ENCODE measurements around the gene LMOD1. TPM values are rescaled to one million over a fixed set of nuclear protein-coding genes. Genes with fewer than 3 reads are reported as not detected.

The LMOD1 gene
- total and polyA plus RNA-seq, 2 donors (not counting 1 experiment from before 2014, with no cell fraction given), result 36.3 to 74.9 TPM

- DNase-seq (ENCODE audit: low read depth in 2 of 2), result no peak
- Histone ChIP-seq H4K20me1 (ENCODE audit: control insufficient read depth, extremely low read depth, insufficient read depth, low read length) (no peaks in the 10 kb centered on the region), H3K4me1 (ENCODE audit: control insufficient read depth, extremely low read depth, insufficient read depth, low read length) (peaks cover 12% of the 10 kb centered on the region), H3K27me3 (ENCODE audit: control insufficient read depth, insufficient read depth, low read length) (no peaks in the 10 kb centered on the region), H3K36me3 (ENCODE audit: control insufficient read depth, insufficient read depth, low read length) (peaks cover 2% of the 10 kb centered on the region), H2AFZ (ENCODE audit: low read length) (no peak overlapping the region), H3K9me3 (ENCODE audit: control insufficient read depth, insufficient read depth, low read depth, low read length) (no peaks in the 10 kb centered on the region), H3K4me3 (replicated peaks in 1 of 4; ENCODE audit: control extremely low read depth in 1 of 4, insufficient read depth in 1 of 4, low read depth in 3 of 4, low read length in 4 of 4) (no peak overlapping the region), H3K27ac (ENCODE audit: insufficient read depth, low read length) (no peak overlapping the region), H3K9ac (ENCODE audit: insufficient read depth, low read length) (no peak overlapping the region), H3K79me2 (ENCODE audit: control insufficient read depth, insufficient read depth, low read length) (no peaks in the 10 kb centered on the region), H3K4me2 (ENCODE audit: extremely low read depth, insufficient read depth, low read length) (no peak overlapping the region)
- TF ChIP-seq CTCF (conservative IDR thresholded peaks at IDR 0.05 in 1 of 2, IDR thresholded peaks at IDR 0.05 in 1 of 2; ENCODE audit: low read depth in 1 of 2, low read length in 2 of 2) (no peak), EZH2 (IDR thresholded peaks at IDR 0.05; ENCODE audit: low read length, missing control alignments) (no peak)
These were observed 54.1 kb downstream of the LMOD1 start for GRCh38 chr1:201892211-201892610.

GRCh38 chr1:201891451-201892045, 54.8 kb downstream of the LMOD1 start:
- Histone ChIP-seq H2AFZ (ENCODE audit: low read length) (no peak overlapping the region), H3K79me2 (ENCODE audit: control insufficient read depth, insufficient read depth, low read length) (no peaks in the 10 kb centered on the region), H3K4me3 (replicated peaks in 1 of 4; ENCODE audit: control extremely low read depth in 1 of 4, insufficient read depth in 1 of 4, low read depth in 3 of 4, low read length in 4 of 4) (no peak overlapping the region), H3K36me3 (ENCODE audit: control insufficient read depth, insufficient read depth, low read length) (peaks cover 2% of the 10 kb centered on the region), H4K20me1 (ENCODE audit: control insufficient read depth, extremely low read depth, insufficient read depth, low read length) (no peaks in the 10 kb centered on the region), H3K9me3 (ENCODE audit: control insufficient read depth, insufficient read depth, low read depth, low read length) (no peaks in the 10 kb centered on the region), H3K9ac (ENCODE audit: insufficient read depth, low read length) (no peak overlapping the region), H3K27me3 (ENCODE audit: control insufficient read depth, insufficient read depth, low read length) (no peaks in the 10 kb centered on the region), H3K4me2 (ENCODE audit: extremely low read depth, insufficient read depth, low read length) (no peak overlapping the region), H3K4me1 (ENCODE audit: control insufficient read depth, extremely low read depth, insufficient read depth, low read length) (peaks cover 6% of the 10 kb centered on the region), H3K27ac (ENCODE audit: insufficient read depth, low read length) (no peak overlapping the region)
- DNase-seq (ENCODE audit: low read depth in 2 of 2), result no peak
- TF ChIP-seq EZH2 (IDR thresholded peaks at IDR 0.05; ENCODE audit: low read length, missing control alignments) (no peak), CTCF (conservative IDR thresholded peaks at IDR 0.05 in 1 of 2, IDR thresholded peaks at IDR 0.05 in 1 of 2; ENCODE audit: low read depth in 1 of 2, low read length in 2 of 2) (no peak)

- H3K27ac ChIP-seq (ENCODE audit: insufficient read depth, low read length), result no peak overlapping the region
- H3K36me3 ChIP-seq (ENCODE audit: control insufficient read depth, insufficient read depth, low read length), result no peaks in the 10 kb centered on the region
- DNase-seq (ENCODE audit: low read depth in 2 of 2), result no peak
- H4K20me1 ChIP-seq (ENCODE audit: control insufficient read depth, extremely low read depth, insufficient read depth, low read length), result no peaks in the 10 kb centered on the region
- H3K4me3 ChIP-seq (replicated peaks in 1 of 4; ENCODE audit: control extremely low read depth in 1 of 4, insufficient read depth in 1 of 4, low read depth in 3 of 4, low read length in 4 of 4), result no peak overlapping the region
- H2AFZ ChIP-seq (ENCODE audit: low read length), result no peak overlapping the region
- no peaks in the 10 kb centered on the region for H3K79me2 ChIP-seq (ENCODE audit: control insufficient read depth, insufficient read depth, low read length)
- H3K4me1 ChIP-seq (ENCODE audit: control insufficient read depth, extremely low read depth, insufficient read depth, low read length), result no peaks in the 10 kb centered on the region
- TF ChIP-seq EZH2 (IDR thresholded peaks at IDR 0.05; ENCODE audit: low read length, missing control alignments) (no peak), CTCF (conservative IDR thresholded peaks at IDR 0.05 in 1 of 2, IDR thresholded peaks at IDR 0.05 in 1 of 2; ENCODE audit: low read depth in 1 of 2, low read length in 2 of 2) (no peak)
- H3K27me3 ChIP-seq (ENCODE audit: control insufficient read depth, insufficient read depth, low read length), result no peaks in the 10 kb centered on the region
- H3K9me3 ChIP-seq (ENCODE audit: control insufficient read depth, insufficient read depth, low read depth, low read length), result no peaks in the 10 kb centered on the region
- no peak overlapping the region for H3K4me2 ChIP-seq (ENCODE audit: extremely low read depth, insufficient read depth, low read length)
- H3K9ac ChIP-seq (ENCODE audit: insufficient read depth, low read length), result no peak overlapping the region
These were observed 55.4 kb downstream of the LMOD1 start for GRCh38 chr1:201890806-201891450.

All from fibroblast of lung (primary cell).